ENCODE data around the gene CAMK1D.

DNA sequence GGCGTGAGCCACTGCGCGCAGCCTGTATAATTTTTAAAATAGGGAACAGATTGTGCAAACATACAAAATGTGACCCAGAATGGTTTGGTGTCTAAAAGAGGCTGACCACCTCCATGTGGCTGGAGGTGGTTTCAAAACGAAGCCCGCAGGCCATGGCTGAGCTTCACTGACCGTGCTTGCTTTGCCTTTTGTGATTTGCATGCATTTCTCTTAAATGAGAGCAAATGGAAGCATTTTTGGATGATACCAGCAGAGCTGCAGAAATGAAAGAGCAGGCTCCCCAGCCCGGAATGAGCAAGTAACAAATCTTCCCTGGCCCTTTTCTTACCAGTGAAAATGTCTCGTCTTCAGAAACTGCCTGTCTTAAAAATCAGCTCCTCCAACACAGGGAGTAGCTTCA, 239.9 kb downstream of the CAMK1D start:
- TF ChIP-seq, protein P1, sequence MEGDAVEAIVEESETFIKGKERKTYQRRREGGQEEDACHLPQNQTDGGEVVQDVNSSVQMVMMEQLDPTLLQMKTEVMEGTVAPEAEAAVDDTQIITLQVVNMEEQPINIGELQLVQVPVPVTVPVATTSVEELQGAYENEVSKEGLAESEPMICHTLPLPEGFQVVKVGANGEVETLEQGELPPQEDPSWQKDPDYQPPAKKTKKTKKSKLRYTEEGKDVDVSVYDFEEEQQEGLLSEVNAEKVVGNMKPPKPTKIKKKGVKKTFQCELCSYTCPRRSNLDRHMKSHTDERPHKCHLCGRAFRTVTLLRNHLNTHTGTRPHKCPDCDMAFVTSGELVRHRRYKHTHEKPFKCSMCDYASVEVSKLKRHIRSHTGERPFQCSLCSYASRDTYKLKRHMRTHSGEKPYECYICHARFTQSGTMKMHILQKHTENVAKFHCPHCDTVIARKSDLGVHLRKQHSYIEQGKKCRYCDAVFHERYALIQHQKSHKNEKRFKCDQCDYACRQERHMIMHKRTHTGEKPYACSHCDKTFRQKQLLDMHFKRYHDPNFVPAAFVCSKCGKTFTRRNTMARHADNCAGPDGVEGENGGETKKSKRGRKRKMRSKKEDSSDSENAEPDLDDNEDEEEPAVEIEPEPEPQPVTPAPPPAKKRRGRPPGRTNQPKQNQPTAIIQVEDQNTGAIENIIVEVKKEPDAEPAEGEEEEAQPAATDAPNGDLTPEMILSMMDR (IDR thresholded peaks at IDR 0.05), result no peak
- TF ChIP-seq POLR2AphosphoS5 (IDR thresholded peaks at IDR 0.05) (no peak), POLR2A (IDR thresholded peaks at IDR 0.05) (no peak)

Measured in stomach (tissue), 4 donors.